ENCODE data around the gene RCBTB2. TPM values are rescaled to one million over a fixed set of nuclear protein-coding genes. Genes with fewer than 3 reads are reported as not detected.
"Not testable (repeated sequence)": the region's sequence is repeated elsewhere in the genome, so short reads cannot be mapped to it uniquely, and the experiment has no call there.

Gene RCBTB2
- total and polyA plus RNA-seq, 12 donors, result 9.8 to 36.4 (median 16.9) TPM

DNA sequence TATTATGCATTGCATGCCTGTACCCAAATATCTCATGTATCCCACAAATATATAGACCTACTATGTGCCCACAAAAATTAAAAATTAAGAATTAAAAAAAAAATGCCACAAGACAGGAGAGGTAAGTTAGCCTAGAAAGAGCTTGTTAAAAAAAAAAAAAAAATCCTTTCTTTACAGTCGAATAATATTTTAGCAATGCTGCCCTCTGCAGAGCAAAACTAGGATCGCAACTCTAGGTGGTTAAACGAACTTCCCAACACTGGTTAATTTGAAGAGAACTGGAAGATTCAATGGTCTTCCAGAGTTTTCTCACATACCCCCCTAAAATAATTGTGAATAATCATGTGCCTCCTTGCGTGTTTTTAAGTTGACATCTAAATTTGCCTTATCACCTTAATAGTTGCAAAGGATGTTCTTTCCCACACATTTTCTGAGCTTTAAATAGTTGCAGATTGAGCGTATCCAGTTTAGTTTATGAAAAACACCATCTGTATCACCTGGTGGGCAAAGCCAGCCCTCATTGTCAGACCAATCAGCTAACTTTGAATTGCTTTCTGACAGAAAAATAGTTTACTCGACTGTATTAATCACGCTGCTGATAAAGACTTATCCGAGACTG, 47.4 kb upstream of the RCBTB2 start:
- Histone ChIP-seq H3K9me3 (replicated peaks in 1 of 3) (no peaks in the 10 kb centered on the region), H3K27ac (no peak overlapping the region), H3K36me3 (replicated peaks in 1 of 2) (no peaks in the 10 kb centered on the region), H3K4me1 (replicated peaks in 1 of 2) (peaks cover 0 to under 1% of the 10 kb centered on the region in 2 donors), H3K4me3 (no peak overlapping the region), H3K27me3 (no peaks in the 10 kb centered on the region)
- DNase-seq, result peak; percentile 50 to 94 (median 78)
- TF ChIP-seq, protein P1, sequence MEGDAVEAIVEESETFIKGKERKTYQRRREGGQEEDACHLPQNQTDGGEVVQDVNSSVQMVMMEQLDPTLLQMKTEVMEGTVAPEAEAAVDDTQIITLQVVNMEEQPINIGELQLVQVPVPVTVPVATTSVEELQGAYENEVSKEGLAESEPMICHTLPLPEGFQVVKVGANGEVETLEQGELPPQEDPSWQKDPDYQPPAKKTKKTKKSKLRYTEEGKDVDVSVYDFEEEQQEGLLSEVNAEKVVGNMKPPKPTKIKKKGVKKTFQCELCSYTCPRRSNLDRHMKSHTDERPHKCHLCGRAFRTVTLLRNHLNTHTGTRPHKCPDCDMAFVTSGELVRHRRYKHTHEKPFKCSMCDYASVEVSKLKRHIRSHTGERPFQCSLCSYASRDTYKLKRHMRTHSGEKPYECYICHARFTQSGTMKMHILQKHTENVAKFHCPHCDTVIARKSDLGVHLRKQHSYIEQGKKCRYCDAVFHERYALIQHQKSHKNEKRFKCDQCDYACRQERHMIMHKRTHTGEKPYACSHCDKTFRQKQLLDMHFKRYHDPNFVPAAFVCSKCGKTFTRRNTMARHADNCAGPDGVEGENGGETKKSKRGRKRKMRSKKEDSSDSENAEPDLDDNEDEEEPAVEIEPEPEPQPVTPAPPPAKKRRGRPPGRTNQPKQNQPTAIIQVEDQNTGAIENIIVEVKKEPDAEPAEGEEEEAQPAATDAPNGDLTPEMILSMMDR (IDR thresholded peaks at IDR 0.05), result peak; percentile 55 to 89 (median 76)
- TF ChIP-seq POLR2A (IDR thresholded peaks at IDR 0.05), result no peak
- WGBS, 4 donors, result 42 to 48% (median 43%) methylated on average over 8 of the region's 8 CpGs
- intact Hi-C loops (cut with DNase I), result loop anchor here in 1 of 2 donors (5.0 kb wide), 1 partner anchor 248 kb away; no protein-coding TSS in a partner anchor

DNA sequence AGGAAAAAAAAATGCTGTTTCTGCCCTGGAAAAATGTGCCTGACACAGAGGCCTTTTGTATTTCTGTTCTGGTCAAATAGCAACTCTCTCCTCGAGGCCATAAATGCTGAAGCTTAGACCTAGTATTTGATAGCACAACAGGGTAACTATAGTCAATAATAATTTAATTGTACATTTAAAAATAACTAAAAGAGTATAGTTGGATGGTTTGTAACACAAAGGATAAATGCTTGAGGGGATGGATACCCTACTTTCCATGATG, 47.0 kb upstream of the RCBTB2 start:
- intact Hi-C loops (cut with DNase I), result loop anchor here (5.0 to 10.0 kb wide), 4 partner anchors 55 to 455 kb away; no protein-coding TSS in a partner anchor
- H3K27me3 ChIP-seq; H3K4me1 ChIP-seq (replicated peaks in 1 of 2); H3K9me3 ChIP-seq (replicated peaks in 1 of 3); DNase-seq; H3K36me3 ChIP-seq (replicated peaks in 1 of 2); H3K4me3 ChIP-seq: not testable (repeated sequence)
- peak overlapping the region in 1 of 5 donors; percentile 13 for H3K27ac ChIP-seq
- 84 to 95% (median 91%) methylated on average over 1 of the region's 1 CpG for WGBS, 4 donors

DNA sequence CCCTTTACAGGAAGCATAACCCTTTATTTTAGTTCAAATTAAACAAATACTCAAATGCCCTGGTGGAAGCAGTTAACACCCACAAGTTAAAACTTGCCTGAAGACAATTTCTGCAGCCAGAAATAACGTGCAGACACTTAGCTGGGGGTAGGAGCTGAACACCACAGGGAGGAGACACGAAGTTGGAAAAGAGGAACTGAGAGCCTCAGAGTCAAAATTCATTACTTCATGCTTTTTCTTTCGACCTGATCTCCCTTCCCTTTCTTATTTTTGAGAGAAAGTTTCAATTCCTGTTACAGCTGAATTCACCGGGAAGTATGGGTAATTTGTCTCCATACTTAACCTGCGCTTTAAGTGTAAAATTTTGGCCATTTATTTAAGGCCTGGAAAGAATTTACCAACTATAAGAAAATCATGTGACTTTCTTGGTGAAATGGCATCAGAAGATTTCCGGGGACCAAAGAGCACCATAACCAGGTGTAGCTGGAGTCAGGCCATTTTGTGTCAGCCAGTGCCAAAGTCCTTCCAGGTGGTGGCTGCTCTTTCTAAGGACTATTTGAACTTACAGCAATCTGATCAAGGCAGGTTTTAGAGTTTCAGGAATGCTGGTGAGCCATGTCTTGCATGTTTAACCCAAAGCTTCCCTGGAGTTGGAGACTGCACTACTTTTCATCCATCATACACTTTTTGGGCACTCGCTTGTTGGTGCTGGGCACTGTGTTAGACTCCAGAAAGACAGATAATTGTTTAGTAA, 46.5 kb upstream of the RCBTB2 start:
- H3K27ac ChIP-seq, result peak overlapping the region in 2 of 5 donors; percentile 46 to 77
- intact Hi-C loops (cut with DNase I), result loop anchor here (10.0 kb wide), 3 partner anchors 55 to 455 kb away; no protein-coding TSS in a partner anchor
- no peaks in the 10 kb centered on the region for H3K4me1 ChIP-seq (replicated peaks in 1 of 2)
- no peaks in the 10 kb centered on the region for H3K27me3 ChIP-seq
- WGBS, 4 donors, result 69 to 74% (median 71%) methylated on average over 7 of the region's 7 CpGs
- no peaks in the 10 kb centered on the region for H3K9me3 ChIP-seq (replicated peaks in 1 of 3)
- TF ChIP-seq, protein P1 (IDR thresholded peaks at IDR 0.05), result no peak
- TF ChIP-seq POLR2A (IDR thresholded peaks at IDR 0.05), result no peak
- no peaks in the 10 kb centered on the region for H3K36me3 ChIP-seq (replicated peaks in 1 of 2)
- peak in 2 of 7 donors; percentile 25 to 45 for DNase-seq
- no peak overlapping the region for H3K4me3 ChIP-seq

DNA sequence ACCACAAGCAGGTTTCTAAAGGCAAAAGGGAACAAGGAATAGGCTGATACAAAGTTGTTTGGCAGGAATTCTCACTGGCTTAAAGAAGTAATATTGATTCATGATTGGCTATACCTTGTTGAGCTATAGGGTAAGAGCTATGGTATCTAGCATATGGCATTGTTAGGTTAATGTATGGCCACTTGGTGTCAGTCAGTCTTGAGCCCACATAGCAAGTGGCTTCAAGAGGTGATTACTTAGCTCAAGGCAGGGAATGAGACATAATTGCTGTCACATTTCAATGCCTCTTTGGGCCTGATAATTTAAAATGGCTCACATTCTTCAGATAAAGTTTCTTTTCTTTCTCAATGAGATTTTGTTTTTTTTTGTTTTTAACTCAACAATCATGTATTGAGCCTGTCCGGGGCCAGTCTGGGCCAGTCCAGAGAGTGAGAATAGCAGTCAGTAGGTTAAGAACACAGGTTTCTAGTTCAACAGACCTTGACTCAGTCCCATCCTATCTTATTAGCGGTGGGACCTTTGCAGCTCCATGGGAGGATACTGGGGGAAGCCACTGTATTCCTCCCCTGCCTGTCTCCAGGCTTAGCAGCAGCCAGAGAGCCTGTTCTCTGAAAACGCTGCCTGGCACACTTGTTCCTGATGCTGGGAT, 45.8 kb upstream of the RCBTB2 start:
- Histone ChIP-seq H3K9me3 (replicated peaks in 1 of 3) (no peaks in the 10 kb centered on the region), H3K4me3 (no peak overlapping the region), H3K4me1 (replicated peaks in 1 of 2) (no peaks in the 10 kb centered on the region), H3K27me3 (no peaks in the 10 kb centered on the region), H3K27ac (peak overlapping the region in 2 of 5 donors; percentile 46 to 77), H3K36me3 (replicated peaks in 1 of 2) (no peaks in the 10 kb centered on the region)
- intact Hi-C loops (cut with DNase I), result loop anchor here (10.0 kb wide), 3 partner anchors 54 to 454 kb away; no protein-coding TSS in a partner anchor
- DNase-seq, result no peak
- TF ChIP-seq, protein P1 (IDR thresholded peaks at IDR 0.05), result no peak
- TF ChIP-seq POLR2A (IDR thresholded peaks at IDR 0.05), result no peak
- WGBS, 4 donors, result 77 to 84% (median 81%) methylated on average over 3 of the region's 3 CpGs
